Activated CD8-positive, alpha-beta memory T cell treated with anti-CD3 and anti-CD28 coated beads for 4 hours (primary cell): ENCODE results near the gene ABR.
"Not testable (repeated sequence)": the region's sequence is repeated elsewhere in the genome, so short reads cannot be mapped to it uniquely, and the experiment has no call there.

Experiments used
- DNase-seq, 2 donors: peaks; one replicate each; pipeline ENCODE4 v3.0.0-alpha.2; 2020; ENCODE audit warnings: low read depth in 2 of 2

The ABR gene

DNA sequence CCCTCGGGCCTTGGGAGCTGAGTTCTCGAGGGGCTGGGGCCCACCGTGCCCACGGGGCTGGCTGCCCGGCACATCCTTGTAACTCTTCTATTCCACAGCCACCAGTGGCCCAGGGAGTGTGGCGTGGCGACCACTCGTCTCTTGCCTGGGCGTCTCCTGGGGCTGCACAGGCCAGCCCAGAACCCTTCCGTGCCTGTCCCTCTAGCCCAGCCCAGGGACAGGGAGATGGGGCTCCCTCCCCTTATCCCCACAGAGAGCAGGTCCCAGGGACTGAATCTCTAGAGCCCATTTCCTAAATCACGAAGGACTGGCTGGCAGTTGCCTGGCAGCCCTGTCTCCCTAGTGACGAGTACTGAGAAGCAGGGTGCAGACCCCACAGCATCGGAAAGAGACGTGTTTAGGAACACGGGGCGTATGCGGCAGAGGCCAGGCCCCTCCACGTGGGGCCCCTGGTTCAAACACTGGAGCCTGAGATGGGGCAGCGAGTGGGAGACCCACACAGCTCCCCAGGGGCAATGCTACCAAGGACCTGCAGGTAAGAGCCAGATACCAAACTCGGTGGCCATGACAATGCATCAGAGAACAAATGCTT lies 131.8 kb downstream of the ABR start:
- no peak for DNase-seq

DNA sequence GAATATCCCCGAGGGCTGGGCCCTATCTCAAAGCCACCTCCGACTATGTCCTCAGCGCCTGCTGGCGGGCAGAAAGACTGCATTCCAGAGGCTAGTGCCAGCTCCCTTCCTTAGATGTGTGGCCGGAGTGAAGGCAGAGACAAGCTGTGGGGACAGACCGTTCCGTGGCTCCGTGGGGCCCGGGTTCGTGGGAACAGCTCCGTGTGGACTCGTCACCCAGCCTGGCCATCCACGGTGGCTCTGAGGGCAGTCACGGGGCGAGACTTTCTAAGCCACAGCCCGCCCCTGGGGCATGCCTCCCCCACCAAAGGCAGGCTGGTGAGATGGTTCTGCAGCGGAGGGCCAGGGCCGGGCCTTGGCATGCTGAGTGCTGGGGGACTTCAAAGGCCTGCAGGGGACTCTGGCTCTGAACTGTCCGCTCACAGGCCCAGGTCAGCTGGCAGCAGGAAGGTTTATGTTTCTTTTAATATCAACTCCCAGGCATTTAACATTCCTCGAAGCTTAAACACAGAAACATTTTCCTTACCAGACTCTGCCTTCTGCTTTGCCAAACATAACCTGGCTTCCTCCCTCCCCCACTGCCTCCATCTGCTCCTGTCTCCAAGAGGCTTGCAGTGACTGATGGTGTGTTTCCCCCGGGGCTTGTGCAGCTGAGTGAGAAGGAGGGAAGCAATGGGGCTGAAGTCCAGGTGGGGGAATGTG lies 132.5 kb downstream of the ABR start:
- DNase-seq: no peak

DNA sequence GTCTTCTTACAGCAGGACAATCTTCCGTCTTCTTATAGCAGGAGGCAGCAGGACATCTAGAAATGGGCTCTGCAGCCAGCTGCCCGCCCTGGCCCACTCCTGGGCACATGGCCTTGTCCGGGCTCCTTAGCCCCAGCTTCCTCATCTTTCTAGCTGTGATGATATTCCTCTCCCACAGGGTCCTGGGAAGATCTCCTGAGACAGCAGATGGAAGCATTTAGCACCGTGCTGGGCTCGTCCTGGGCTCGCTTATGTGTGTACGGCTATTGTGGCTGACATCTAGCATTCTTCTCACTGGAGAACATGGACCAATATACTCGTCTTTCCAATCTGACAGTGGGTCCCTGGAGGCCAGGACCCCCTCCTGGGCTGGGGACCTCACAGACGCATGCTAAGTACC lies 134.3 kb downstream of the ABR start:
- DNase-seq: no peak

DNA sequence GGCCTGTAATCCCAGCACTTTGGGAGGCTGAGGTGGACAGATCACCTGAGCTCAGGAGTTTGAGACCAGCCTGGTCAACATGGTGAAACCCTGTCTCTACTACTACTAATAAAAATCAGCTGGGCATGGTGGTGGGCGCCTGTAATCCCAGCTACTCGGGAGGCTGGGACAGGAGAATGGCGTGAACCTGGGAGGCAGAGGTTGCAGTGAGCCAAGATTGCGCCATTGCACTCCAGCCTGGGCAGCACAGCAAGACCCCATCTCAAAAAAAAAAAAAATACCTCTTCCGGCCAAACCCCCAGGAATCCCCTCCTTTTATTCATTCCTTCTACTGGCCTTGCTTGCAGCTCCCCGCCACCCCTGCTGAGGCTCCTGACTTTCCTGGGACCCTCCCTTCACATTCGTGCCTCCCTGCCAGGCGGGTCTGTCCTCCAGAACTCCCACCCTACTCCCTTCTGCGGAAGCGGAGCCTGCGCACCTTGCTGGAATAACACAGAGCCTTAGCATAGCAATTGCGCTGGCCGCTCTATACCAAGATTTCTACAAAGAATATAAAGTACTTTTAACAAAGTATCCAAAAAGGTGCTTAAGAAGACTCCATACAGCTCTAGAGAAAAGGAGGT lies 135.3 kb downstream of the ABR start:
- not testable (repeated sequence) for DNase-seq

DNA sequence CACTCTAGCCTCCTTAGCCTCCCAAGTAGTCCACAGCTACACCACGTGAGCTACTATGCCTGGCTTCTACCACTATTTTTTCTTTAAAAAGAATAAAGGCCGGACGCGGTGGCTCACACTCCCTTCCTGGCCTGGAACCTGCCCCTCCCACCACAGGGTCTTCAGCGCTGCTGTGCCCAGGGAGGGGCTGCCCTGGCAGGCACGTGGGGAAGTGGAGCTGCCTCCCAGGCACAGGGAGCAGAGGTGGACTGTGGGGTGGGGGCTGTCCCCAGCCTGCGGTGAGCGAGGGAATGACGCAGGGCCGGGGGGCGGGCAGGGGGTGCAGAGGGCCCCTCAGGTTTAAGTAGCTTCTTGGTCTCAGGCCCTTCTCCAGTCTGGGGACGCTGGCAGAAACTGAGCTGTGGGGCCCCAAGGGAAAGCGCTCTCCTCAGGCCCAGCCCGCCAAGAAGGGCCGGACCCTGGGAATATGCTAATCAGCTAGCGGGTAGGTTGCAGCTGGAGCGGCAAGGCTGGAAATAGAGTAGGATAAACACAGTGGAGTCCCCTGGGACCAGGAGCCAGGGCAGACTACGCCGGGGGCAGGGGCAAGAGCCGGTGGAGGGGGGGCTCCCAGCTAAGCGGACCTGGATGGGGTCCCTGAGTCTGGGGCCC lies 136.1 kb downstream of the ABR start:
- DNase-seq: no peak

DNA sequence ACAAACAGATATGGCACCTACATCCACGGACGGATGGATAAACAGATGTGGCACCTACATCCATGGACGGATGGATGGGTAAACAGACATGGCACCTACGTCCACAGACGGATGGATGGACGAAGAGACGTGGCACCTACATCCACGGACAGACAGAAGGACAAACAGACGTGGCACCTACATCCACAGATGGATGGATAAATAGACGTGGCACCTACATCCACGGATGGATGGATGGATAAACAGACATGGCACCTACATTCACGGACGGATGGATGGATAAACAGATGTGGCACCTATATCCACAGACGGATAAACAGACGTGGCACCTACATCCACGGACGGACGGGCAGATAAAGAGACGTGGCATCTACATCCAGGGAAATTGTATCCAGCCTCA lies 137.3 kb downstream of the ABR start:
- DNase-seq: no peak

DNA sequence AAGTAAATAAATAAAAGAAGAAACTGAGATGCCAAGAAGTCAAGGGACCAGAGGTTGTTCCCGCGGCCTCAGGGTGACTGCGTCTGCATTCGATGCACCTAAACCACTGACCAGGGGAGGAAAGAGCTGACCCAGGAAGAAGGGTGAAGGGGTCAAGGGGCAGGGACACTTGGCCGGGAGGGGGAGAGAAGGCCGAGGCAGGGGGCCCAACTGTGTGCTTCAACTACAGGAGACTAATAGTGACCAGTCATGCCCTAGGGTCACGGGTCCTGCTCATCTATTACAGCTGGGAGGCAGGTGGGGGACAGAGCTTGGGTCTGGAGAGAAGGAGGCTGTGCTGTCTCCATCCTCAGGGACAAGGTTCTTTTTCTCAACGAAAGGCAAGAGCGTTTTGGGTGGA lies 138.0 kb downstream of the ABR start:
- DNase-seq: no peak

DNA sequence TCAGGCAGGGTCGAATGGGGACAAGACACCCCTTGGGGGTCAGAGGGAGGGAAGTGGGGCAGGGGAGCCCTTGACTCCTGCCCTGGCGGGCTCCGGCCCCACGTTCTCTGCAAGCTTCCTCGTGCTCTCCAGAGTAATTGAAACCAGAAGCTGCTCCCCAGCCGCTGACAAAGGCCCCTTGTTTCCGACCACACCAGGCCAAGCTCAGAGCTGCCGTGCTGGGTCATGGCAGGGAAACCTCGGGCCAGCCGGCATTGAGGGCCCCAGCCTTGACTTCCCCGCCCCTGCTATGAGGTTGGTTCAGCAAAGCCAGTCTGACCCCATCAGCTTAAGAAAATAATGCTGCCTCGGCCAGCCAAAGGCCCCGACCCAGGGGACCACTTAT lies 139.6 kb downstream of the ABR start:
- DNase-seq: no peak

DNA sequence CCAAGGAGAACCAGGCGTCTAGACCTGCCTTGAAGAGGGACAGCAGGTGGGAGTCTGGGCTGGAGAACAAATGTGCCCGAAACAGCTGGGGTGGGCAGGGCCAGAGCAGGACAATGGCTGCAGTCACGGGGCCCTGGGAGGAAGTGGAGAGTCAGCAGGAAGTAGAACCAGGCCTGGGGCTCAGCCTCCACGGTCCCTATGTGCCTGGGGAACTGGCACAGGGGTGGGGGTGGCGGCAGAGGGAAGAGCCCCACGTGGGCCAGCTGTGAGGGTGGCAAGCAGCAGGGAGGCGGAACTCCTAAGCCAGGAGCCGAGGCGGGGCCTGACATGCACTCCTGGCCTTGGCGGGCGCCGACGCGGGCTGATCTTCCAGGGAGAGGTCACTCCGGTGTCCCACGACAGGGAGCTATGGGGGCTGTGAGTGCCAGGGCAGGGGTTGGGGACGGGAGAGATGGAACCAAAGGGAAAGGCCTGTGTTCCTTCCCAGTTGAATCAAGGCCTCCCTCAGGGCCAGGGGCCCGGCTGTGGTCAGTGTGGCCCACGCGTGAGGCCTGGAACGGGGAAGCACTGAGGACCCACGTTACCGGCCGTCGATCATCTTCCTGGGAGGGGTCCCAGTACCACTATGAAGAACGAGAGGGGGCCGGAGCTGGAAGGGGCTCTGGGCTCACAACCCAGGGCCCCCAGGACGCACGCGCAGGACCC lies 140.1 kb downstream of the ABR start:
- no peak for DNase-seq

DNA sequence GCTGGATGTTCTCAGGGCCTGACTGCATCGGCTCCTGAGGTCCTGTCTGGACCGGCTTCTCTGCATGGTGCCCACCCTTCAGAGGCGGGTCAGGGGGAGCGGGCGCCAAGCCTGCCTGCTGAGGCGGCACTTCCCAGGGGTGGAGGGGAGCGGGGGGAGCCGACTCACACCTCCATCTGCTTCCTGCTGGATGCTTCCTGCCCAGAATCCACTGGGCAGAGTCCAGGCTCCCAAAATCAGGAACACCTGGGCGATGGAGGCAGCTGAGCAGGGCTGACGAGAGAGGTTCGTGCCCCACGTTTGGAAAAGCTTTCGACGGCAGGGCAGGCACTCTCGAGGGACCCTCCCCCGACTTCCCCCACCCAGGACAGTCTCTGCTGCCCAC lies 140.7 kb downstream of the ABR start:
- no peak for DNase-seq

DNA sequence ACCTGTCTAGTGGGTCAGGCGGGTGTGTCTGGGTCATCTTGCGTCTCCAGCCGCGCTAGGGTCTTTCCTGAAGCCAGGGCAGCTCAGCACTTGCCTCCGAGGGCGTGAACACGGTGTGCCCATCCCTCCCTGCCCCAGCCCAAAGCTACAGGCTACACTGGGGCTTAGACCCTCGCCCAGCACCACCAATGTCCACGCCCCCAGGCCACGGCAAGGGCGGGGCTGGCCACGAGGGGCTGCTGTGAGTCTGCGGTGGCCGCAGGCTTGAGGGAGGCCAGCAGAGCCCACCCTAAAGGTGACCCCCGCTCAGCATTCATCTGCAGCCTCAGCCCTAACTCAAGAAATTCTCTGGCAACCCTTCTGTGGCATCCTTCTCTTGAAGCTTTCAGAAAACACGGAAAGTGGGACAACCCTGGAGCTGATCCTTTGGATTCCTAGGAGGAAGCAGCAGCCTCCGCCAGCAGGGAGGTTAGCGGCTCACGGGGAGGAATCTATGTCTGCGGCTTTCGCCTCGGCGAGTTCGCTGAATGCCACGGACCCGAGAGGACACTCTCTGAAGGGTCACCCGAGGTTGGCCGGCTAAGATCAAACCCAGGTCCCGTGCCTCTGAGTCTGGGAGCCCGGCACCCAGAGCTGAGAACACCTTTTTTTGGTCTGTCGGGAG lies 141.2 kb downstream of the ABR start:
- no peak for DNase-seq

DNA sequence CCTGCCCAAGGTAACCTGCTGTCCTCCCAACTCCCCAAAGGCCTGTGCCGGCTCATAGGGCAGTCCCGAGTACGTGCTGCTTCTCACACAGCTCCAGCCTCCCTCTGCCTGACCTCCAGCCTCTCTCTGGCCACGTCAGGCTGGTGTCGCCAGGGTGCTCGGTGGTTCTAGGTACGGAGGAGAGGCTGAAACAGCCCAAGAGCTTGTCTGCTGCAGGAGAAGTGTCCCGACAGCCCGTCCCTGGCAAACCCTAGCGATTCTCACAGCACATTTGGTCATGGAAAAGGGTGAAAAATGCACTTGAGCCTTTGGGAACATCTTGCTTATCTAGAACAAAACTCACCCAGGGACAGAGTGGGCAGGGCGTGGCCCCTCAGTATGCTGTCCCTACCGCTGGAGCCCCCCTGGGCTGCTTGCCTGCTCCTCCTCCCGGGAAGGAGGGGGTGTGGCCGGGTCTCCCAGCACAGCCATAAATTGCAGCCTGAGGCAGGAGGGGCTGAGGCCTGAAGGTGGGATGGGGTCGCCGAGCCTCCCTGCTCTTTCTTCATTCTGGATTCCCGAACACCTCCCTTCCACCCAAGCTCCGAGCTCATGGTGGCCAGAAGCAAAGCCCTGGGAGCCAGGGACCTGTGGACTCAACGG lies 142.4 kb downstream of the ABR start:
- no peak for DNase-seq

DNA sequence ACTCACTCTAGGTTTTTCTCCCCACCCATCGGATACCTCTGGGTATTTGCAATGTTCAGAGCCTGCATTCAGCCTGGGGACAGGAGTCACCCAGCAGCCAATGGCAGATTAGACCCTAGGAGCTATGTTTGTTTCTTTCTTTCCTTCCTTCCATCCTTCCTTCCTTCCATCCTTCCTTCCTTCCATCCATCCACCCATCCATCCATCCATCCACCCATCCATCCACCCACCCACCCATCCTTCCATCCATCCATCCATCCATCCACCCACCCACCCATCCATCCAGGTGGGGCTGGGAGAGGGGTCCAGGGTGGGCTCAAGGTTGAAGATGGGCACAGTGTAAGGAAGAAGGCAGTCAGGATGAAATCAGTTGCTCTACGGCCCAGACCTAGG lies 142.9 kb downstream of the ABR start:
- no peak for DNase-seq

DNA sequence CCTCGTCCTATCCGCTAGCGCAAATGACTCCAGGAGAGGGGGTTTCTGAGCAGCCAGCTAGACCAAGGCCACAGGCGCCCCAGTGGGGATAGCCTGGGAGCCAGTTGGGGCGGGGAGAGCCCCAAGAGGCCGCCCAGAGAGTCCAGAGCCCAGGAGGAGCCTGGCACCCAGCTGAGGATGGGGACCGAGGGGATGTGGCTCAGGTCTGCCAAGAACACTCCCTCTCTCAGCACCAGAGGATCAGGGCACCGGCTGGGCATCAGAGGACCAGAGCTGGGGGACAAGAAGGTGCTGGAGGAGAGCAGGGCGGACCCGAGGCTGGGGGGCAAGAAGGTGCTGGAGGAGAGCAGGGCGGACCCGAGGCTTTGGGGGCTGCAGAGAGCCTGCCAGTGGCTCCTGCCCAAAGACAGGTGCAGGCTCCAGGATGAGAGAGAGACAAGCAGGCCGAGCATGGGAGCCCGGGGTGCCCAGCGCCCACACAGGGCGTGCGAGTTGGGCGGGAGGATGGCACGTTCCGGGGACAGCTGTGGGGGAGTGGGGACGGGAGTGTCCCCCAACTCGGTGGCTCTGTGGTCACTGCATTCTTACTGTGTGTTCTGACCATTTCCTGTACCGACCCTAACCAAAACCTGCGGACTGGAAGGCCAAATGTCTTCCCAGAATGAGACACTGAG lies 143.5 kb downstream of the ABR start:
- no peak for DNase-seq

DNA sequence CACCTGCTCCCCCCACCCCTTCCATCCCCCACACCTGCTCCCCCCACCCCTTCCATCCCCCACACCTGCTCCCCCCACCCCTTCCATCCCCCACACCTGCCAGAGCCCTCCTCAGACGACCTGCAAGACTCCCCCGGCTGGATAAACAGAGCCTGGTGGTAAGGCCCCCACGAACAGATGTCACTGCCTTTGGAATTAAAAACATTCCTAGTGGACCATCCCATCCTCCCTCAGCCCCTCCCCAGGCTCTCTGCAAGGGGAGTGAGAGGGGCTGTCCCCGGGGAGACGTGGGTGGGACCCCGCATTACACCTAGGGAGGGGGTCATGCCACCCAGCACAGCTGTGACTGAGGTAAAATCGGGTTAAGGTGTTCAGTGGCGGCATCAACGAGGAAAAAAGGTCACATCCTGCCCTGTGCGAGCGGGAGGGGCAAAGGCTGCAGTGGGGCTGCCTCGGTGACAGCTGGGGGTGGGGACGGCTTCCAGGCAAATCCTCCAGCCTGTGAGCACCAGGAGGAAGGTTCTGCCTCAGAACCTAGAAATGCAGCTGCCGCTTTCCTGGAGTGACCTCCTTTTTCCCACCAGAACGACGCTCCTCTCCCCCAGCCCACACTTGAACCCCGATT lies 144.1 kb downstream of the ABR start:
- DNase-seq: no peak

DNA sequence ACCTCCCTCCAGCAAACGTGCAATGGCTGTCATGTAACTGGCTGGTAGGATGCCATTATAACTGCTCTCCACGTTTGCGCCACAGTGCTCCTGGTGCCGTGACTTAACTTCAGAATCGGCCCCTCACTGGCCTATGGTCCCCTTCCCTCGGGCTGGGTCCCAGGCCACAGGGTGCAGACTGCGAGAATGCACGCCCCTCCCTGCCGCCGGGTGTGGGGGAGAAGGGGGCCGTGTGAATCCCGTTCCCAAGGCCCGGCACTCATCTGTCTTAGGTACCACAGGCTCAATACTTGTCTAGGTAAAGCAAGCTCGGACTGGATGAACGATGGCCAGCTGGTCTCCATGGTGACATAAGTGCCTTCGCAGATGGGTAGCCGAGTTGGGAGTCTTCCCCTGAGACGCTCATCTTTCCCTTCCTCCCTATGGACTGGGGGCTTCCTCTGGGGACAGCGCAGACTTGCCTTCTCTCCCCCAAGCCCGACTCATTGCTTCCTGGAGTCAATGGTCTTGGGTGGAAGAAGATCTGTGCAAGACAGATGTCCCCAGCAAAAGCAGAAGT lies 145.1 kb downstream of the ABR start:
- no peak for DNase-seq

DNA sequence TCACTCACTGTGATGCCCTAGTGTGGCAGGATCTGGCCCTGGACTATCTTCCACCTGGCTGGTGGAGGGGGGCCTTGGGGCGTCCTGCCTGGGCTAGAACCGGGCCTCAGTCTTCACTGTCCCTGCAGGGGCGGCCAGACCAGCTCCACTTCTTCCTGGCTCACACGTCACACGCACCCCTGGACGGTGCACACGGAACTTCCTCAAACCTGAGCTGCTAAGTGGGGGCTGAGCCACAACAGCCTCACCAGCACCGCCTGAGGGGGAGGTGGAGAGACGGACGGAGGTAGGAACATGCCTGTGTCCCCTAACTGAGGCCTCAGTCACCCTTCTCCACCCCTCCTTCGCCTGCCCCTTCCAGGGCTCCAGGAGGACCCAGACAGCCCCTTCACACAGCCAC lies 146.3 kb downstream of the ABR start:
- no peak for DNase-seq

DNA sequence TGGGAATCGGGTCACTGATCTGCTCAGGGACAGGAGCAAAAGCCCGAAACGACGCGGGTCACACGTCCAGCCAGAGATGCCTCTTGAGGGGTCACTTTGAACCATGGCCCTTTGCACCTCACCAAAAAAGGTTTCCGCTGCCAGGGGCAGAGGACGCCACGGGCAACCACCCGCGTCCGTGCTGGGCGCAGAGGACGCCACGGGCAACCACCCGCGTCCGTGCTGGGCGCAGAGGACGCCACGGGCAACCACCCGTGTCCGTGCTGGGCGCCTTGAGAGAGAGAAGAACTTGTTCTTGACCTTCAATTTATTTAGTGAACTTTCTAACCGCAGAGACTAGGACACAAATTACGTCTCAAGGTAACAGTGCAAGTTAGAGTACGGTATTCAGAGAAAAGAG lies 147.4 kb downstream of the ABR start:
- DNase-seq: no peak

DNA sequence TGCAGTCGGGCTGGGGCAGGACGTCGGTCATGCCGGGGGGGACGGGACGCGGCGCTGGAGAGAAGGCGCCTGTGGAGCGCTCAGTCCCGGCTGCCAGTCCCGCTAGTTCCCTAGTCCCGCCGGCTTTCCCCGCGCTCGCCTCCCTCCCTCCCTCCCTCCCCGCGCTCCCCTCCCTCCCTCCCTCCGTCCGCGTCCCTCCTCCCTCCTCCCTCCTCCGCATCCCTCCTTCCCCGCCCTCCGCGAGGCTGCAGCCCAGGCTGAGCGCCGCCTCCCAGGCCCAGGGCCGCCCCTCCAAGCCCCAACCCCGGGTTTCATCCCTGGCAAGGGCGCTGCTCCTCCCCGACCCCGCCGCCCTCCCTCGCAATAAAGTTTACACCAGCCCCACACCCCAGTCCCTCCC lies 148.1 kb downstream of the ABR start:
- no peak for DNase-seq
